Panc1 (cell line): ENCODE data around the gene TMEM254. TPM values are rescaled to one million over a fixed set of nuclear protein-coding genes. Genes with fewer than 3 reads are reported as not detected.
"Not testable (repeated sequence)": the region's sequence is repeated elsewhere in the genome, so short reads cannot be mapped to it uniquely, and the experiment has no call there.

Experiments used
- ATAC-seq: fragments of 200-7000 bp; cut with Tn5 transposase; 2 replicates; pipeline ENCODE4 v1.9.1; 2020; ENCODE audit warnings: mild to moderate bottlenecking, moderate library complexity
- BruUV-seq: library from RNA; stranded (reverse); fragments of 400-500 nt; replicated peaks from 2 replicates; lab custom pipeline; 2021; lab: Mats Ljungman, UMichigan
- CTCF ChIA-PET: fragments of 300-600 bp; sonication (Branson Sonifier 250); formaldehyde crosslinking; loops from one replicate; lab custom pipeline; 2022; ENCODE audit warnings: antibody characterized with exemption; lab: Charles Lee
- POLR2A ChIA-PET: fragments of 300-600 bp; sonication (Branson Sonifier 250); formaldehyde crosslinking; loops from one replicate; lab custom pipeline; 2022; ENCODE audit warnings: antibody characterized with exemption; lab: Charles Lee
- DNase-seq: peaks from one replicate; pipeline ENCODE4 v3.0.0-alpha.2; 2010; ENCODE audit warnings: low read depth, low spot score
- H3K27ac ChIP-seq: 2 replicates; pipeline ENCODE4 v1.5.1; 2011; ENCODE audit warnings: mild to moderate bottlenecking, low read length, inconsistent platforms
- H3K27me3 ChIP-seq: fragments of 200-500 bp; sonication (Bioruptor generic); 2 replicates; pipeline ENCODE4 v1.6.0; 2014; ENCODE audit warnings: low read length, inconsistent platforms; ENCODE audit not compliant: control insufficient read depth, insufficient read depth
- H3K36me3 ChIP-seq: fragments of 200-500 bp; sonication (Bioruptor generic); 2 replicates; pipeline ENCODE4 v1.5.1; 2014; ENCODE audit warnings: inconsistent platforms, mild to moderate bottlenecking, low read length, moderate library complexity; ENCODE audit not compliant: control insufficient read depth, insufficient read depth
- H3K4me1 ChIP-seq: 2 replicates; pipeline ENCODE4 v1.5.1; 2011; ENCODE audit warnings: inconsistent platforms, mild to moderate bottlenecking, low read length, moderate library complexity; ENCODE audit not compliant: control insufficient read depth, insufficient read depth
- H3K4me3 ChIP-seq, 2 experiments: 2 replicates each; pipeline ENCODE4 v1.5.1; 2011 to 2012; ENCODE audit warnings: low read depth in 2 of 2, low read length in 2 of 2, mild to moderate bottlenecking in 2 of 2, inconsistent platforms in 1 of 2, moderate library complexity in 1 of 2
- H3K9me3 ChIP-seq: fragments of 200-500 bp; sonication (Bioruptor generic); 2 replicates; pipeline ENCODE4 v1.5.1; 2014; ENCODE audit warnings: low read depth, mild to moderate bottlenecking, inconsistent platforms, low read length, moderate library complexity; ENCODE audit not compliant: control insufficient read depth, insufficient read depth
- POLR2AphosphoS5 ChIP-seq: IDR thresholded peaks from 2 replicates; pipeline ENCODE4 v1.6.1; 2012; ENCODE audit warnings: mild to moderate bottlenecking, low read depth, low read length, moderate library complexity
- SIN3A ChIP-seq: IDR thresholded peaks from 2 replicates; pipeline ENCODE4 v1.6.1; 2012; ENCODE audit warnings: low read depth, mild to moderate bottlenecking, low read length, moderate library complexity, borderline replicate concordance; ENCODE audit not compliant: insufficient read depth
- TCF7L2 ChIP-seq: IDR thresholded peaks from 2 replicates; pipeline ENCODE4 v1.6.1; 2011; ENCODE audit warnings: mild to moderate bottlenecking, low read depth, low read length, inconsistent platforms
- in situ Hi-C: cut with HindIII; loops from 2 replicates; pipeline ENCODE4 v1.10.0; 2016; ENCODE audit warnings: low sequenced_read_pairs, low pct_unique_long_range_greater_than_20kb
- intact Hi-C: fragments of 100-400 bp; cut with micrococcal nuclease; formaldehyde crosslinking; loops from one replicate; pipeline ENCODE4 v1.10.0; 2022; ENCODE audit not compliant: unreplicated experiment
- total RNA-seq: library from RNA; stranded (reverse); gene quantifications from one replicate; pipeline ENCODE4 v1.2.1, GENCODE V29; 2021; ENCODE audit not compliant: unreplicated experiment
- TF ChIP-seq, protein P1 (sequence below), 2 experiments: IDR thresholded peaks; 2 replicates each; pipeline ENCODE4 v1.6.1; 2011 to 2012; ENCODE audit warnings: low read depth in 2 of 2, control low read depth in 1 of 2, low read length in 1 of 2, mild to moderate bottlenecking in 1 of 2, moderate library complexity in 1 of 2; ENCODE audit not compliant: insufficient read depth in 1 of 2
- TF ChIP-seq, protein P2 (sequence below): fragments of 450-650 bp; IDR thresholded peaks from 2 replicates; pipeline ENCODE4 v1.5.1; 2017; ENCODE audit warnings: mild to moderate bottlenecking

TMEM254 gene
- total RNA-seq, 1 experiment from 2014 or later, result 28.8 TPM

DNA sequence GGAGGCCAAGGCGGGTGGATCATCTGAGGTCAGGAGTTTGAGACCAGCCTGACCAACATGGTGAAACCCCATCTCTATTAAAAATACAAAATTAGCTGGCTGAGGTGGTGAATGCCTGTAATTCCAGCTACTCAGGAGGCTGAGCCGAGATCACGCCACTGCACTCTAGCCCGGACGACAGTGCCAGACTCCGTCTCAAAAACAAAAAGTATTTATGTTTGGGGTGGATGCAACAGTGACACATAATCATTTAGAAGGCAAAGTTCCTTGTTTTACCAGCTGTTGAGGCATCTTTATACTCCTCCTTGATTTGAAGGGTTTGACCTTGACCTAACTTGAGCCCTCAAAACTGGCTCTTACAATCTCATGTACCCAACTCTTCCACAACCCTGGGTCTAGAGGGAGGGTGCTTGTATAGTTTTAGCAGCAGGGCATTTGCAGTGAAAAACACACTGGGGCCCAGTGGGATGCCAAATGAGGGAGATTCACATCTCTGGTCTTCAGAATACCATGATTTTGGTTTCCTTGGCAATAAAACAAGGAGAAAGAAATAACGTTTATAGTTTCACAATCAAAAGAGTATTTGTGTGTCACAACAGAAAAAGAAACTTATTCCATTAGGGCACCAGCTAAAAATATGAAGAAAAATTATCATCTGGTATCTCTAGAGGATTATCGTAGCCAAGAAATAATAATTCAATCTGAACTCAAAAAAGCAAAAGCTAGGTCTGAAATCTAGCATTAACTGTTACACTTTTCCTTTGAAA, 14.2 kb upstream of the TMEM254 start:
- in situ Hi-C loops (no loop called here), intact Hi-C loops (no loop called here)
- Histone ChIP-seq H3K27ac (no peak overlapping the region), H3K4me1 (no peaks in the 10 kb centered on the region), H3K27me3 (no peaks in the 10 kb centered on the region), H3K4me3 (no peak overlapping the region), H3K36me3 (no peaks in the 10 kb centered on the region), H3K9me3 (peaks cover 7% of the 10 kb centered on the region; the same call in 1 of the 2 replicates)
- POLR2A ChIA-PET, result no interaction called here
- no peak for DNase-seq
- CTCF ChIA-PET, result interaction anchor here (0.7 kb wide), 1 partner anchor 95 kb away, joined by 4 read pairs; no protein-coding TSS in a partner anchor
- no peak for TF ChIP-seq SIN3A
- TF ChIP-seq, protein P1, sequence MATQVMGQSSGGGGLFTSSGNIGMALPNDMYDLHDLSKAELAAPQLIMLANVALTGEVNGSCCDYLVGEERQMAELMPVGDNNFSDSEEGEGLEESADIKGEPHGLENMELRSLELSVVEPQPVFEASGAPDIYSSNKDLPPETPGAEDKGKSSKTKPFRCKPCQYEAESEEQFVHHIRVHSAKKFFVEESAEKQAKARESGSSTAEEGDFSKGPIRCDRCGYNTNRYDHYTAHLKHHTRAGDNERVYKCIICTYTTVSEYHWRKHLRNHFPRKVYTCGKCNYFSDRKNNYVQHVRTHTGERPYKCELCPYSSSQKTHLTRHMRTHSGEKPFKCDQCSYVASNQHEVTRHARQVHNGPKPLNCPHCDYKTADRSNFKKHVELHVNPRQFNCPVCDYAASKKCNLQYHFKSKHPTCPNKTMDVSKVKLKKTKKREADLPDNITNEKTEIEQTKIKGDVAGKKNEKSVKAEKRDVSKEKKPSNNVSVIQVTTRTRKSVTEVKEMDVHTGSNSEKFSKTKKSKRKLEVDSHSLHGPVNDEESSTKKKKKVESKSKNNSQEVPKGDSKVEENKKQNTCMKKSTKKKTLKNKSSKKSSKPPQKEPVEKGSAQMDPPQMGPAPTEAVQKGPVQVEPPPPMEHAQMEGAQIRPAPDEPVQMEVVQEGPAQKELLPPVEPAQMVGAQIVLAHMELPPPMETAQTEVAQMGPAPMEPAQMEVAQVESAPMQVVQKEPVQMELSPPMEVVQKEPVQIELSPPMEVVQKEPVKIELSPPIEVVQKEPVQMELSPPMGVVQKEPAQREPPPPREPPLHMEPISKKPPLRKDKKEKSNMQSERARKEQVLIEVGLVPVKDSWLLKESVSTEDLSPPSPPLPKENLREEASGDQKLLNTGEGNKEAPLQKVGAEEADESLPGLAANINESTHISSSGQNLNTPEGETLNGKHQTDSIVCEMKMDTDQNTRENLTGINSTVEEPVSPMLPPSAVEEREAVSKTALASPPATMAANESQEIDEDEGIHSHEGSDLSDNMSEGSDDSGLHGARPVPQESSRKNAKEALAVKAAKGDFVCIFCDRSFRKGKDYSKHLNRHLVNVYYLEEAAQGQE (IDR thresholded peaks at IDR 0.05; ENCODE audit: insufficient read depth in 1 of 2, low read depth in 2 of 2, low read length in 1 of 2), result no peak
- no peak for TF ChIP-seq TCF7L2
- TF ChIP-seq, protein P2, sequence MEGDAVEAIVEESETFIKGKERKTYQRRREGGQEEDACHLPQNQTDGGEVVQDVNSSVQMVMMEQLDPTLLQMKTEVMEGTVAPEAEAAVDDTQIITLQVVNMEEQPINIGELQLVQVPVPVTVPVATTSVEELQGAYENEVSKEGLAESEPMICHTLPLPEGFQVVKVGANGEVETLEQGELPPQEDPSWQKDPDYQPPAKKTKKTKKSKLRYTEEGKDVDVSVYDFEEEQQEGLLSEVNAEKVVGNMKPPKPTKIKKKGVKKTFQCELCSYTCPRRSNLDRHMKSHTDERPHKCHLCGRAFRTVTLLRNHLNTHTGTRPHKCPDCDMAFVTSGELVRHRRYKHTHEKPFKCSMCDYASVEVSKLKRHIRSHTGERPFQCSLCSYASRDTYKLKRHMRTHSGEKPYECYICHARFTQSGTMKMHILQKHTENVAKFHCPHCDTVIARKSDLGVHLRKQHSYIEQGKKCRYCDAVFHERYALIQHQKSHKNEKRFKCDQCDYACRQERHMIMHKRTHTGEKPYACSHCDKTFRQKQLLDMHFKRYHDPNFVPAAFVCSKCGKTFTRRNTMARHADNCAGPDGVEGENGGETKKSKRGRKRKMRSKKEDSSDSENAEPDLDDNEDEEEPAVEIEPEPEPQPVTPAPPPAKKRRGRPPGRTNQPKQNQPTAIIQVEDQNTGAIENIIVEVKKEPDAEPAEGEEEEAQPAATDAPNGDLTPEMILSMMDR, result no peak
- BruUV-seq, result no TSS peak
- no peak for ATAC-seq

DNA sequence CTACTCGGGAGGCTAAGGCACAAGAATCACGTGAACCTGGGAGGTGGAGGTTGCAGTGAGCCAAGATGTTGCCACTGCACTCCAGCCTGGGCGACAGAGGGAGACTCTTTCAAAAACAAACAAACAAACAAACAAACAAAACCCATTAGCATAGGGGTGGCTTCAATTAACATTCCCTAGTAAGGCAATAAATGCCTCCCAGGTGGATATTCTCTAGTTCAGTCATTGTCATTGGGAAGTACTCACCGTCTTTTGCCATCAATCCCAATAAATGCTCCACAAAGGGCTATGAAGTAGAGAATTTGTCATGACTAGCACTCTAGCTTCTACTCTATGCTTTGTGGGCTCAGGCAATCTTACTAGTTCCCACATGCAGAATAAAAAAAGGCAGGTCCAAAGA, 11.7 kb upstream of the TMEM254 start:
- Histone ChIP-seq H3K9me3 (peaks cover 7% of the 10 kb centered on the region; the same call in 1 of the 2 replicates), H3K4me3 (no peak overlapping the region), H3K36me3 (no peaks in the 10 kb centered on the region), H3K27ac (no peak overlapping the region), H3K27me3 (no peaks in the 10 kb centered on the region), H3K4me1 (no peaks in the 10 kb centered on the region)
- TF ChIP-seq POLR2AphosphoS5 (no peak), TCF7L2 (no peak), SIN3A (no peak)
- TF ChIP-seq, protein P2, result no peak
- TF ChIP-seq, protein P1 (IDR thresholded peaks at IDR 0.05; ENCODE audit: insufficient read depth in 1 of 2, low read depth in 2 of 2, low read length in 1 of 2), result no peak
- no TSS peak for BruUV-seq
- no peak for DNase-seq
- in situ Hi-C loops (no loop called here), intact Hi-C loops (no loop called here)
- POLR2A ChIA-PET, result interaction anchor here (1.2 kb wide), 1 partner anchor 12 kb away, joined by 4 read pairs; no protein-coding TSS in a partner anchor
- CTCF ChIA-PET, result no interaction called here
- ATAC-seq, result no peak

DNA sequence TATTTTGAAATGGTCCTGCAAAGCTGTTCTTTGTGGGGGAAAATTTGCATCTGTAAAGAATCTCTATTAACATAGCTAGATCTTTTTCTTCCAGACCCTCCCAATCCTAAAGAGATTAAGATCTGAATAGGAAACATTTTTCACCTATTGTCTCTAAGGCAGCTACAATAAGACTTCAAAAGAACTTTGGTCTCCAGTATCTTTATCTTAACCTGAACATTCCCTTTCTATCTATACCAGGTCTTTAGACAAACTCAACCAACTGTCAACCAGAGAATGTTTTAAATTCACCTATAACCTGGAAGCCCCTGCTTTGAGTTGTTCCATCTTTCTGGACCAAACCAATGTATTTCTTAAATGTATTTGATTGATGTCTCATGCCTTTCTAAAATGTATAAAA, 10.6 kb upstream of the TMEM254 start:
- H3K36me3 ChIP-seq, H3K4me3 ChIP-seq, H3K27me3 ChIP-seq, in situ Hi-C loops, BruUV-seq, H3K9me3 ChIP-seq, ATAC-seq, DNase-seq, H3K4me1 ChIP-seq, H3K27ac ChIP-seq, intact Hi-C loops: not testable (repeated sequence)
- ChIA-PET POLR2A (interaction anchor here (1.2 kb wide), 1 partner anchor 11 kb away, joined by 4 read pairs; no protein-coding TSS in a partner anchor), CTCF (interaction anchor here (0.6 kb wide), 1 partner anchor 9 kb away, joined by 4 read pairs; no protein-coding TSS in a partner anchor)
